SKM-1 (cell line): ENCODE measurements around the gene MED12L.
A peak's percentile ranks its signal among the peaks of the same experiment; 100 is the strongest.

Source experiments
- DNase-seq: peaks from one replicate; lab custom pipeline; 2025; ENCODE audit not compliant: unreplicated experiment; lab: John Stamatoyannopoulos, UW

Gene MED12L

GRCh38 chr3:151403246-151403645 lies 317.8 kb downstream of the MED12L start:
- no peak for DNase-seq

- DNase-seq = no peak
Observed at GRCh38 chr3:151404316-151404715, 318.9 kb downstream of the MED12L start.

GRCh38 chr3:151407928-151408327 lies 322.5 kb downstream of the MED12L start:
- DNase-seq = no peak

GRCh38 chr3:151410891-151411559 lies 325.6 kb downstream of the MED12L start:
- DNase-seq = no peak

GRCh38 chr3:151412989-151413388 lies 327.5 kb downstream of the MED12L start:
- no peak for DNase-seq

GRCh38 chr3:151415289-151415688 lies 329.8 kb downstream of the MED12L start:
- no peak for DNase-seq

GRCh38 chr3:151419806-151420205 lies 334.3 kb downstream of the MED12L start:
- DNase-seq = no peak

GRCh38 chr3:151421938-151422337 lies 336.5 kb downstream of the MED12L start:
- DNase-seq = no peak

- DNase-seq = no peak
Observed at GRCh38 chr3:151423091-151423490, 337.6 kb downstream of the MED12L start.

- no peak for DNase-seq
Observed at GRCh38 chr3:151425627-151426340, 340.3 kb downstream of the MED12L start.

GRCh38 chr3:151426341-151426657 lies 340.8 kb downstream of the MED12L start:
- DNase-seq = peak; percentile 36

GRCh38 chr3:151428386-151428785 lies 342.9 kb downstream of the MED12L start:
- DNase-seq = no peak

GRCh38 chr3:151430821-151431484 lies 345.5 kb downstream of the MED12L start:
- no peak for DNase-seq

GRCh38 chr3:151431940-151432339 lies 346.5 kb downstream of the MED12L start:
- no peak for DNase-seq

- DNase-seq = no peak
Observed at GRCh38 chr3:151432616-151433372, 347.3 kb downstream of the MED12L start.

GRCh38 chr3:151434151-151434890 lies 348.9 kb downstream of the MED12L start:
- DNase-seq = no peak

GRCh38 chr3:151436675-151437446 lies 351.4 kb downstream of the MED12L start:
- no peak for DNase-seq

GRCh38 chr3:151437906-151438305 lies 352.4 kb downstream of the MED12L start:
- DNase-seq = no peak

GRCh38 chr3:151439652-151440125 lies 354.2 kb downstream of the MED12L start:
- DNase-seq = peak; percentile 69

GRCh38 chr3:151440940-151441339 lies 355.5 kb downstream of the MED12L start:
- DNase-seq = no peak
